Panc1 (cell line): ENCODE results near the gene NFATC3. TPM values are rescaled to one million over a fixed set of nuclear protein-coding genes. Genes with fewer than 3 reads are reported as not detected.
"Not testable (repeated sequence)": the region's sequence is repeated elsewhere in the genome, so short reads cannot be mapped to it uniquely, and the experiment has no call there.

ENCODE experiments used
- ATAC-seq: fragments of 200-7000 bp; cut with Tn5 transposase; 2 replicates; pipeline ENCODE4 v1.9.1; 2020; ENCODE audit warnings: mild to moderate bottlenecking, moderate library complexity
- BruUV-seq: library from RNA; stranded (reverse); fragments of 400-500 nt; replicated peaks from 2 replicates; lab custom pipeline; 2021; lab: Mats Ljungman, UMichigan
- CTCF ChIA-PET: fragments of 300-600 bp; sonication (Branson Sonifier 250); formaldehyde crosslinking; loops from one replicate; lab custom pipeline; 2022; ENCODE audit warnings: antibody characterized with exemption; lab: Charles Lee
- POLR2A ChIA-PET: fragments of 300-600 bp; sonication (Branson Sonifier 250); formaldehyde crosslinking; loops from one replicate; lab custom pipeline; 2022; ENCODE audit warnings: antibody characterized with exemption; lab: Charles Lee
- DNase-seq: peaks from one replicate; pipeline ENCODE4 v3.0.0-alpha.2; 2010; ENCODE audit warnings: low read depth, low spot score
- H3K27ac ChIP-seq: 2 replicates; pipeline ENCODE4 v1.5.1; 2011; ENCODE audit warnings: mild to moderate bottlenecking, low read length, inconsistent platforms
- H3K27me3 ChIP-seq: fragments of 200-500 bp; sonication (Bioruptor generic); 2 replicates; pipeline ENCODE4 v1.6.0; 2014; ENCODE audit warnings: low read length, inconsistent platforms; ENCODE audit not compliant: control insufficient read depth, insufficient read depth
- H3K36me3 ChIP-seq: fragments of 200-500 bp; sonication (Bioruptor generic); 2 replicates; pipeline ENCODE4 v1.5.1; 2014; ENCODE audit warnings: inconsistent platforms, mild to moderate bottlenecking, low read length, moderate library complexity; ENCODE audit not compliant: control insufficient read depth, insufficient read depth
- H3K4me1 ChIP-seq: 2 replicates; pipeline ENCODE4 v1.5.1; 2011; ENCODE audit warnings: inconsistent platforms, mild to moderate bottlenecking, low read length, moderate library complexity; ENCODE audit not compliant: control insufficient read depth, insufficient read depth
- H3K4me3 ChIP-seq, 2 experiments: 2 replicates each; pipeline ENCODE4 v1.5.1; 2011 to 2012; ENCODE audit warnings: low read depth in 2 of 2, low read length in 2 of 2, mild to moderate bottlenecking in 2 of 2, inconsistent platforms in 1 of 2, moderate library complexity in 1 of 2
- H3K9me3 ChIP-seq: fragments of 200-500 bp; sonication (Bioruptor generic); 2 replicates; pipeline ENCODE4 v1.5.1; 2014; ENCODE audit warnings: low read depth, mild to moderate bottlenecking, inconsistent platforms, low read length, moderate library complexity; ENCODE audit not compliant: control insufficient read depth, insufficient read depth
- POLR2AphosphoS5 ChIP-seq: IDR thresholded peaks from 2 replicates; pipeline ENCODE4 v1.6.1; 2012; ENCODE audit warnings: mild to moderate bottlenecking, low read depth, low read length, moderate library complexity
- SIN3A ChIP-seq: IDR thresholded peaks from 2 replicates; pipeline ENCODE4 v1.6.1; 2012; ENCODE audit warnings: low read depth, mild to moderate bottlenecking, low read length, moderate library complexity, borderline replicate concordance; ENCODE audit not compliant: insufficient read depth
- TCF7L2 ChIP-seq: IDR thresholded peaks from 2 replicates; pipeline ENCODE4 v1.6.1; 2011; ENCODE audit warnings: mild to moderate bottlenecking, low read depth, low read length, inconsistent platforms
- in situ Hi-C: cut with HindIII; loops from 2 replicates; pipeline ENCODE4 v1.10.0; 2016; ENCODE audit warnings: low sequenced_read_pairs, low pct_unique_long_range_greater_than_20kb
- intact Hi-C: fragments of 100-400 bp; cut with micrococcal nuclease; formaldehyde crosslinking; loops from one replicate; pipeline ENCODE4 v1.10.0; 2022; ENCODE audit not compliant: unreplicated experiment
- total RNA-seq: library from RNA; stranded (reverse); gene quantifications from one replicate; pipeline ENCODE4 v1.2.1, GENCODE V29; 2021; ENCODE audit not compliant: unreplicated experiment
- TF ChIP-seq, protein P1 (sequence below), 2 experiments: IDR thresholded peaks; 2 replicates each; pipeline ENCODE4 v1.6.1; 2011 to 2012; ENCODE audit warnings: low read depth in 2 of 2, control low read depth in 1 of 2, low read length in 1 of 2, mild to moderate bottlenecking in 1 of 2, moderate library complexity in 1 of 2; ENCODE audit not compliant: insufficient read depth in 1 of 2
- TF ChIP-seq, protein P2 (sequence below): fragments of 450-650 bp; IDR thresholded peaks from 2 replicates; pipeline ENCODE4 v1.5.1; 2017; ENCODE audit warnings: mild to moderate bottlenecking

NFATC3 gene
- total RNA-seq, 1 experiment from 2014 or later: 24.8 TPM

DNA sequence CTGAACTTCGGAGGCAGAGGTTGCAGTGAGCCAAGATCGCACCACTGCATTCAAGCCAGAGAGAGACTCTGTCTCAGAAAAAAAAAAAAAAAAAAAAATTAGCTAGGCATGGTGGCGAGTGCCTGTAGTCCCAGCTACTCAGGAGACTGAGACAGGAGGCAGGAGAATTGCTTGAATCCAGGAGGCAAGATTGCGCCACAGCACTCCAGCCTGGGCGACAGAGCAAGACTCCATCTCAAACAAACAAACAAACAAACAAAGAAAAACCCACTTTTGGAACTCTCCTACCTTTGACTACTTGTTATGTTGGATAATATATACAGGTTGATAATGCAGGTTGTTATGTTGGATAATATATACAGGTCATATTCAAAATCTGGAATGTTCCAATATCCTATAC, 35.3 kb downstream of the NFATC3 start:
- CTCF ChIA-PET, H3K27ac ChIP-seq, H3K36me3 ChIP-seq, H3K4me3 ChIP-seq, ATAC-seq, BruUV-seq, H3K4me1 ChIP-seq, DNase-seq, intact Hi-C loops, in situ Hi-C loops, H3K27me3 ChIP-seq, H3K9me3 ChIP-seq: not testable (repeated sequence)
- POLR2A ChIA-PET: interaction anchor here (0.7 kb wide), 3 partner anchors 38 to 76 kb away, joined by 4 to 10 read pairs (median 5); no protein-coding TSS in a partner anchor

DNA sequence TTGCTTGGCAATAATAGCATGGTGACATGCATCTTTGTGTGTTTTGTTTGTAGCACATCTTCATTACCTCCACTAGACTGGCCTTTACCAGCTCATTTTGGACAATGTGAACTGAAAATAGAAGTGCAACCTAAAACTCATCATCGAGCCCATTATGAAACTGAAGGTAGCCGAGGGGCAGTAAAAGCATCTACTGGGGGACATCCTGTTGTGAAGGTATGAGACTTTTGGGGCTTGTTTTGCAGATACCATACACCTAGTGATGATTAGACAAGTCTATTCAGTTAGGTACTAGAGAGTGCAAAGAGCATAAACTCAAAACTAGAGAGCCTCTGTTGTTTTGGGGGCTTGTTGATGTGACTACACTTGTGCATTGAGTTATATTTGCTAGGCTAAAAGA, 41.2 kb downstream of the NFATC3 start:
- BruUV-seq: no TSS peak

More for the DNA sequence above, 41.2 kb downstream of the NFATC3 start:
- ChIA-PET CTCF (no interaction called here), POLR2A (interaction anchor here (0.7 kb wide), 1 partner anchor 154 kb away, joined by 3 read pairs; no protein-coding TSS in a partner anchor)
- Histone ChIP-seq H3K27me3 (no peaks in the 10 kb centered on the region), H3K4me1 (no peaks in the 10 kb centered on the region; the same call in 1 of the 2 replicates), H3K36me3 (no peaks in the 10 kb centered on the region), H3K27ac (no peak overlapping the region), H3K9me3 (no peaks in the 10 kb centered on the region), H3K4me3 (no peak overlapping the region)
- no peak for TF ChIP-seq POLR2AphosphoS5
- TF ChIP-seq, protein P1, sequence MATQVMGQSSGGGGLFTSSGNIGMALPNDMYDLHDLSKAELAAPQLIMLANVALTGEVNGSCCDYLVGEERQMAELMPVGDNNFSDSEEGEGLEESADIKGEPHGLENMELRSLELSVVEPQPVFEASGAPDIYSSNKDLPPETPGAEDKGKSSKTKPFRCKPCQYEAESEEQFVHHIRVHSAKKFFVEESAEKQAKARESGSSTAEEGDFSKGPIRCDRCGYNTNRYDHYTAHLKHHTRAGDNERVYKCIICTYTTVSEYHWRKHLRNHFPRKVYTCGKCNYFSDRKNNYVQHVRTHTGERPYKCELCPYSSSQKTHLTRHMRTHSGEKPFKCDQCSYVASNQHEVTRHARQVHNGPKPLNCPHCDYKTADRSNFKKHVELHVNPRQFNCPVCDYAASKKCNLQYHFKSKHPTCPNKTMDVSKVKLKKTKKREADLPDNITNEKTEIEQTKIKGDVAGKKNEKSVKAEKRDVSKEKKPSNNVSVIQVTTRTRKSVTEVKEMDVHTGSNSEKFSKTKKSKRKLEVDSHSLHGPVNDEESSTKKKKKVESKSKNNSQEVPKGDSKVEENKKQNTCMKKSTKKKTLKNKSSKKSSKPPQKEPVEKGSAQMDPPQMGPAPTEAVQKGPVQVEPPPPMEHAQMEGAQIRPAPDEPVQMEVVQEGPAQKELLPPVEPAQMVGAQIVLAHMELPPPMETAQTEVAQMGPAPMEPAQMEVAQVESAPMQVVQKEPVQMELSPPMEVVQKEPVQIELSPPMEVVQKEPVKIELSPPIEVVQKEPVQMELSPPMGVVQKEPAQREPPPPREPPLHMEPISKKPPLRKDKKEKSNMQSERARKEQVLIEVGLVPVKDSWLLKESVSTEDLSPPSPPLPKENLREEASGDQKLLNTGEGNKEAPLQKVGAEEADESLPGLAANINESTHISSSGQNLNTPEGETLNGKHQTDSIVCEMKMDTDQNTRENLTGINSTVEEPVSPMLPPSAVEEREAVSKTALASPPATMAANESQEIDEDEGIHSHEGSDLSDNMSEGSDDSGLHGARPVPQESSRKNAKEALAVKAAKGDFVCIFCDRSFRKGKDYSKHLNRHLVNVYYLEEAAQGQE (IDR thresholded peaks at IDR 0.05; ENCODE audit: insufficient read depth in 1 of 2, low read depth in 2 of 2, low read length in 1 of 2): no peak
- TF ChIP-seq, protein P2, sequence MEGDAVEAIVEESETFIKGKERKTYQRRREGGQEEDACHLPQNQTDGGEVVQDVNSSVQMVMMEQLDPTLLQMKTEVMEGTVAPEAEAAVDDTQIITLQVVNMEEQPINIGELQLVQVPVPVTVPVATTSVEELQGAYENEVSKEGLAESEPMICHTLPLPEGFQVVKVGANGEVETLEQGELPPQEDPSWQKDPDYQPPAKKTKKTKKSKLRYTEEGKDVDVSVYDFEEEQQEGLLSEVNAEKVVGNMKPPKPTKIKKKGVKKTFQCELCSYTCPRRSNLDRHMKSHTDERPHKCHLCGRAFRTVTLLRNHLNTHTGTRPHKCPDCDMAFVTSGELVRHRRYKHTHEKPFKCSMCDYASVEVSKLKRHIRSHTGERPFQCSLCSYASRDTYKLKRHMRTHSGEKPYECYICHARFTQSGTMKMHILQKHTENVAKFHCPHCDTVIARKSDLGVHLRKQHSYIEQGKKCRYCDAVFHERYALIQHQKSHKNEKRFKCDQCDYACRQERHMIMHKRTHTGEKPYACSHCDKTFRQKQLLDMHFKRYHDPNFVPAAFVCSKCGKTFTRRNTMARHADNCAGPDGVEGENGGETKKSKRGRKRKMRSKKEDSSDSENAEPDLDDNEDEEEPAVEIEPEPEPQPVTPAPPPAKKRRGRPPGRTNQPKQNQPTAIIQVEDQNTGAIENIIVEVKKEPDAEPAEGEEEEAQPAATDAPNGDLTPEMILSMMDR: no peak
- no peak for TF ChIP-seq SIN3A
- no peak for TF ChIP-seq TCF7L2
- in situ Hi-C loops: no loop called here
- intact Hi-C loops: no loop called here
- DNase-seq: no peak
- no peak for ATAC-seq
